AML-193 (cell line): ENCODE data around the gene OR6S1.
"Not testable (repeated sequence)": the region's sequence is repeated elsewhere in the genome, so short reads cannot be mapped to it uniquely, and the experiment has no call there.

Experiments used
- DNase-seq, 2 experiments: peaks; one replicate each; lab custom pipeline; 2025; lab: John Stamatoyannopoulos, UW

Gene OR6S1

DNA sequence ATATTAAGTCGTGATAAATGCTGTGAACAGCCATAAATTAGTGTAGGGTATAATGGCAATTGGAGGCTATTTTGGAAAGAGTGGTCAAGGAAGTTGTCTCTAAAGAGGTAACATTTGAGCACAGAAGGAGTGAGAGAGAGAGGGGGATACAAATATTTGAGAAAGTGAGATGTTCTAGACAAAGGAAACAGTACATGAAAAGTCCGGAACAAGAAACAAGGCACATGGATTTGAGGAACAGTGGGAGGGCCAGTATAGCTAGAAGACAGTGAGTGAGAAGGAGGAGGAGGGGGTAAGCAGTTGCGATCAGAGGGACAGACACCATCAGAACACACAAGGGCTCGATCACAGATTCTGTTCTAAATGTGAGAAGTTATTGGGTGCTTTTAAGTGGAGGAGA is 30.2 kb downstream of the OR6S1 start:
- no peak for DNase-seq

DNA sequence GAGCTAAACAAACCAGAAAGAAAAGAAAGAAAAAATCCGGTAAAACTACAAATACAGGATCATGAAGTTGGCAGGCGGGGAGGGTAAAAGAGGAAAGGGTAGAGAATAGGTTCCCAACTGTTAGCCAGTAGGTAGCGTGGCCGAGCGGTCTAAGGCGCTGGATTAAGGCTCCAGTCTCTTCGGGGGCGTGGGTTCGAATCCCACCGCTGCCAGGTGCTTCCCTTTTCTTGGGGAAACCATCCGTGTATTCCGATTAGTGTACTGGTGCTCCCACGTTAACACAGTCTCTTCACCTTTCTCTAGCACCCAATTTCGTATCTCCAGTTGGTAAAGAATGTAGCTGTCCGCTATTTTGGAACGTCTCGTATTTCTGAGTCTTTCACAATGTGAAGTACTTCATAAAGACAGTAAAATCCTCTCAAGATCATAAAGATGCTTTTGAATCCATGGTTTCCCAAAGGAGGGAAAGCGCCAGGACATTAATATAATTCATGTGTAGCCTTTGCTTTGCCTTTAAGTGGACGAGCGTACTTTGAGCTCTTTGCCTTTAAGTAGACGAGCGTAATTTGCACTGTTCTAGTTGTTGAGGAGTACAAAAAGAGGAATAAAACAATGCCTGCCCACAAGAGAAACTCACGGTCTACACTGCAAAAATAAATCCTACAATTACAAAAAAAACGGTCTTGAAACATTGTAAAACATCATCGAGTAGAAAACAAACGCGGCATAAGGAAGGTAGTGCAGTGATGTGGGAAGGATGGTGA is 31.3 kb downstream of the OR6S1 start:
- peak; percentile 47 to 50 for DNase-seq

DNA sequence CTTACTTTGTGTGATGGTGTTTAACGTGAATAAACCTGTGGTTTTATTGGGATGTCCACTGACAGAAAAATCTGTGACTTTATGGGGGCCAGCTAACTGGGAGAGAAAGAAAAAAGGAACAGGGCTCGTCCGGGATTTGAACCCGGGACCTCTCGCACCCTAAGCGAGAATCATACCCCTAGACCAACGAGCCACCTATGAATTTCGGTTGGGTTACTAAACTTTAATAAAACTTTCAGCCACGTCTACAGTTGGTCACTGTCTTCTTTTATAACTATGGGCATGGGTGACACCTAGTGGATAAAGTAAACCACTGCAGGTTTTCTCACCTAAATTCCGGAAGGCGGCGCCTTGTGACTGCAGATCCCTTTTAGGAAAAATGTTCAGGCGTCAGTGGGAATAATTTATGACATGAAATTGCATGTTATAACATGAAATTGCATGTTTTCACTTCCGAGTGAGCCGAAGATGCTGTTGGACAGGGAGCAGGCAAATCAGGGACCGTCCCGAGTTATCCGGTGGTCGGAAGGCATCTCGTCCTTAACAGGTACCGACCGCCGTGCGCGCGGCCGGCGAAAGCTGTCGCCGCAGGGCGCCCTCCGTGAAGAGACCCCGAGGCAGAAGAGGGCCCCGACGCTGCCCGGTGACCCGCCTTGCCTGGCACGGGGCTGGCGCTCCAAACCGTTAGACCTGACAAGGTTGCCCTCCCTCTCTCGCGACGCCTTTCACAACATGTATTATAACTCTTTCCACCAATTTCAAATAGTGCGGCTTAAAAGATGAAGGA is 32.1 kb downstream of the OR6S1 start:
- DNase-seq, result peak; percentile 87 to 92

DNA sequence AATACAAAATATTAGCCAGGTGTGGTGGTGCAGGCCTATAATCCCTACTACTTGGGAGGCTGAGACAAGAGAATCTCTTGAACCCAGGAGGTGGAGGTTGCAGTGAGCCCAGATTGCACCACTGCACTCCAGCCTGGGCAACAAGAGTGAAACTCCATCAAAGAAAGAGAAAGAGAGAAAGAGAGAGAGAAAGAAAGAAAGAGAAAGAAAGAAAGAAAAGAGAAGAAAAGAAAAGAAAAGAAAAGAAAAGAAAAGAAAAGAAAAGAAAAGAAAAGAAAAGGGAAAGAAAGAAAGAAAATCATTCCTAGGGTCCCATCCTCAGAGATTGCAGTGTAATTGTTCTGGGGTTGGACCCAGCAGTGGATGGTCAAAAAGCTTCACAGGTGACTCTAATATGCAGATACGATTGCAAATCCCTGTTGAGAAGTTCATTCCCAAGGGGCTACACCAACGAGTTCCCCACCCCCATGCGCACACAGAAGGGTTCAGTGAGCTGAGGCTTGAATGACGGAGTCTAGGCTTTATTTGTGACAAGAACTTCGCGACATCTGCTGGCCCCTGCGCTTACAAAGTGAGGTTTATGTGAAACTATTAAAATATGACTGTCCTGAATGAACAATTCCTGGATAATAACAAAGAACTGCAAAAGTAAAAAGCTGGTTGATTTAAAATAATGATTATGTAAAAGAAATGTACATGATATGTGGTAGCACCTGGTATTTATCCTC is 32.9 kb downstream of the OR6S1 start:
- DNase-seq, result no peak

DNA sequence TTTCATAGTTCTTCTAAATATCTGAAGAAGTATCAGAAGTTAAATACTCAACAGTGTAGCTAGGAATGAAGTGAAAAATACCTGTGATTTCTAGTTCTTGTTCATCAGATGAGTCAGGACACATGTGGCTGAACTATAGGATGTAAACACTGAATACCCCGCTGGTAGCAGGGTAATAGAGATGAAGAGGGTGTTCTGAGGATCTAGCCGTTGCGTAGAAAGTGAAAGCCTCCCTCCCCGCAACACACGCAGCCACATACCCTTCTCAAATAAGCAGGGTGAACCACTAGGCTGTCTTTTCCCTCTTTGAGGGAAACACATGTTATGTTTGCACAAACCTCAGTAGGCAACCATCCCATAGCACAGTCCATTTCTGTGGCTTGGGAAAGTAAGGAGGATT is 33.9 kb downstream of the OR6S1 start:
- no peak for DNase-seq

DNA sequence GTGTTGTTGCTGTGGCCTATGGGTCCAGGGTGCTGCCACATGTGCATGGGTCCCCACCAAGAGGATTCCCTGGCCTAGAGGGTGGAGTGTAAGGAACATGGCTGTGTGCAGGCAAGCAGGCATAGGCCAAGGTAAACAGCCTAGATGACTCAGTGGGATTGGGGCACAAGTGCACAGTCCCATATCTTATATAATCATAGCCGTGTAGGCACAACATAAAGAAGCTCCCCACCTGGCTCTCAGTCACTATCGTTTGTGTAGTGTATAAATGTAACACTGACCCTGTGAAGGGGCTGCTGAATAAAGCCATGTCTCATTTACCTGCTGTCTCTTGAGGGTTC is 34.6 kb downstream of the OR6S1 start:
- DNase-seq, result no peak

DNA sequence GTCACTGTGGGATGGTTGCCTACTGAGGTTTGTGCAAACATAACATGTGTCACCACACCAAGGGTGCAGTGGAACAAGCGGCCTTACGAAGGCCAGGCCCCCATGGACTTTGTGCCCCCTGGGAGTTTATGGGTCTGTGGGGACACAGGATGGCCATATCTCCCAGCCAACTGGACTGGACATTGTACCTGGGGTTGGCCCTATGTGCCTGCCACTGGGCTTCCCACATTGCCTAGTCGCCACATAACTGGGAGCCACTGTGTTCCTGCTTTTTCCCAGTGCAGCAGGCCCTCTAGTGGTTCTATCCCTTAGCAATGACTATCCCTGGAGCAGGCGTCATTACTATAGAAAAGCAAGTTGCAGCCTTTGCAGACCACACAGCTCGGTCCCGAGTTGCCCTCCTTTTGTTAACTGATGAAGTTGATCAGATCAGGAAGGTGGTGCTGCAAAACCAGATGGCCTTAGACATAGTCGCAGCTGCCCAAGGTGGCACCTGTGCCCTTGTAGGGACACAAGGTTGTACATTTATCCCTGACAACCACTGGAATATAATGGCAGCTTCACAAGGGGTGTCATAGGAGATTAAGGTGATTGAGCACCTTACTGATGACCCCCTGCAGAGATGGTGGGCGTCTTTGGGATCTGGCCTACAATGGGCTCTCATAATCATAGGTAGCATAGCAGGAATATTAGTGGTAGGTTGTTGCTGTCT is 35.1 kb downstream of the OR6S1 start:
- peak; percentile 43 to 53 for DNase-seq

DNA sequence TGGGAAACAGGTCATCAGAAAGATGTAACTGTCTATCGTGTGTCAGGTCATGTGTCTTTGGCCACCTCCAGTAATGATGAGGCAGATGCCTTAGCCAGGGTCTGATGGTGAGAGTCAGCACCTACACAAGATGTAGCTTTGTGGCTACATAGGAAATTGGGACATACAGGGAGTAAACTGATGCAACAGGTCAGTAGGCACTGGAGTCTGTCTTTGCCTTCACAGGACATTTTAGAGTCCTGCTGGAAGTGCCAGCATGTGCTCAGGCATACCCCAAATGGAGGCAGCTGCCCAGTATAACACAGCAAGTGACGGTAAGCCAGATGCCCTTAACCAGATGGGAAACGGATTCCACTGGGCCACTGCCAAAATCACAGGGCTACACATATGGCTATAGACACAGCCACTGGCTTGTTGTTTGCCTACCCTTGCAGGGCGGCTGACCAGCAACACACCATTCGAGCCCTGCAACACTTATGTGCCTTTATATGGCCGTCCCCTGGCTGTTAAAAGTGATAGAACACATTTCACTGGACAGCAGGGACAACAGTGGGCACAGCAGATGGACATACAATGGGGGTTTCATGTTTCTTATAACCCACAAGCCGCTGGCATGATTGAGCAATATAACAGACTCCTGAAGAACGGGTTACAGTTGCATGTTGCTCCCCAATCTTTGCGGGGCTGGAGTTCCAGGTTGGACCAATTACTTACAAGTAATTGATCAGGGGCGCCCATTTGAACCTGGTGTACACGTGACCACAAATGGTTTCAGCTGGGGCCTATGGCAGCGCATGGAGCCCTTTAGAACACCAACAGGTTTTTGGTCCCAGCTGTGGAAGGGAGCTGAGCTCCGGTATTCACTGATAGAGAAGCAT is 37.4 kb downstream of the OR6S1 start:
- DNase-seq, result no peak

DNA sequence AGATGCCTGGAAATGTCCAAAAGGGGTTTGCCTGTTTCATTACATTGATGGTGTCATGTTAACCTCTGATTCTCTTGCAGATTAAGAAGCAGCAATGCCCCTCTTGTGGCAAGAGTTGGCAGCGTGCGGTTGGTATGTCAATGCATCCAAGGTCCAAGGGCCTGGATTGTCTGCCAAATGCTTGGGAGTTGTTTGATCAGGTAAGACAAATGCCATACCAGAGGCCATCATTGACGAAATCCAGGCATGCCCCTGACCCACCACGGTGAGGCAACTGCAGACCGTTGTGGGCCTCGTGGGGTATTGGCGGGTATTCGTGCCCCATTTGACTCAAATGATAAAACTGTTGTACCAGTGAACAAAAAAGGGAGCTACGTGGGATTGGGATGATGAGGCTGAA is 38.9 kb downstream of the OR6S1 start:
- no peak for DNase-seq

DNA sequence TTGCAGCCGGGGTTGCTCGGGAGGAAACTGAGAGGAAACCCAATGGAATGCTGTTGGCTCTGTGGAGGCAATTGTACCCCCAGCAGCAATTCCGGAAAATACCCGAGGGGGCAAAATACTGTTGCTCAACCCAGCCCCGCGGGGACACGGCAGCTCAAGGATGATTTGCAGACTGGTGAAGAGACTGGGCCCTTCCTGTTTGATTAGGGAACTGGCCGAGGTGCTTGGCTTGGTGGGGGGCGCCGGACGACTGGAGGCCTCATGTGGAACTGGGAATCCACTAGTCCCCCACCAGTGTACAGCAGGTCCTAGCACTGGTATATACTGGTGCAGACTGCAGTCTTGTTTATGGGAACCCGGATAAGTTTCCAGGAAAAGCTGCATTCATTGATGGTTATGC is 40.0 kb downstream of the OR6S1 start:
- DNase-seq, result no peak

DNA sequence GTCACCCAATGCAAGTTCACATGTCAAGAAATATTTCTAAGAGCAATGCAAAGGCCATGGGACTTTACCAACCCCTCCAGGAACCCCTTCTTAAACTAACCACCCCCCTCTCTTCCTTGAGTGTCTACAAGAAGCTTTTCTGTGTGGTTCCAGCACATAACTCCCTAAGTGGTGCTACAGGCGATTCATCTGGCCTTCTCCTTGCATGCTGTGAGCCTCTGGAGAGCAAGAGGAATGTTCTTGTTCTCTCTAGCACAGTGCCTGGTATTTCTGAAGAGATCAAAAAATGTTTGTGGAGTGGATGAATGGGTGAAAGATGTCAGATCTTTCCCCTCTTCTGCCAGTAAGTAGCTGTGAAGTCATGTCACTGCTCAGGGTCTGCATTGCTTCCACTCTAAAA is 44.4 kb downstream of the OR6S1 start:
- DNase-seq, result no peak

DNA sequence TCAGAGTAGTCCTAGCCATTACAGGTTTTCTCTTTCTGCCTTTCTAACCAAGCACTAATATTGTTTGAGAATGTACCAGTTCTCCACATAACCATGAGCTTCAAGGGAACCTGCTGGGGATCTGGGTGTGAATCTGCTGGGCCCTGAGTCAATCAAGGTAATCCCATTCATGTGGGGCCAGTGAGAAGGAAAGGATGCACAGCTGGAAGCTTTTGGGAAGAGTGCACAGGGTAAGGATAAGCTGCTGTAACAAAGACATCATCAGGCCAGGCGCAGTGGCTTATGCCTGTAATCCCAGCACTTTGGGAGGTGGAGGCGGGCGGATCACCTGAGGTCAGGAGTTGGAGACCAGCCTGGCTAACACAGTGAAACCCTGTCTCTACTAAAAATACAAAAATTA is 45.8 kb downstream of the OR6S1 start:
- DNase-seq, result not testable (repeated sequence)

DNA sequence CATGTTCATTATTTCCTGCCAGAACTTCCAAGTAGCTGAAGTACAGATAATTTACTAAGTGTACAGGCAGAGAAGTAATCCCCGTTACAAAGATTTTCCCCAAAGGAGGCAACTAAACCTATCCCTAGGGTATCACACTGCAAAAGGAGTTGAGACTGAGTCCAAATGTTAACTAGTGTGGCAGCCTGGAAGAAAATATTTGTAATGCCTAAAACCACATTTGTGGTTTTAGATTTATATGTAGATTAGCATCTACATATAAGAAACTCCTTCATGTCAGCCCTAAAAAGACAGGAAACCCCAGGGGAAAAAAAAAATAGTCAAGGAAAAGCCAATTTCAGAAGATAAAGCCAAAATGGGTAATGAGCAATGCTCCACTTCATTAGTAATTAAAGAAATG is 48.9 kb downstream of the OR6S1 start:
- DNase-seq, result no peak

DNA sequence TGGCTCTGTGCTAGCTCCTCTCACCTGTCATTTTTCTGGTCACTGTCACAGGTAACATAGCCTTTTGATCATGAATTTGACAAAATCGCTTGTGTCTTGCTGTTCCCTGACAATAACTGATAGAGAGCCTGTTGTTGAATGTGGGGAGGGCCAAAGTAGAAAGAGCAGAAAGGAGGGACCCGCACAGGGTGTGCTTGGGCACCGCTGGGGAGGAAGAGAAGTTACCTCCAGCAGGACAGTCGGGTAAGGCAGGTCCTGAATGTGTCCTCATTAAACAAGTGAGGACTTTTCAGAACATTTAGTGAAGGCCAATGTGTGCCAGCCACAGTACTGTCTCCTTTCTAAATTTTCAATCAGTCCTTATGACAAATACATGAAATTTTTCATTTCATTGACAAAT is 50.3 kb downstream of the OR6S1 start, which contains the start of gene RNASE12:
TSS of gene RNASE12 (minus strand) at position 142 of the 400 bp plus-strand sequence. CDS start 653 bp downstream, outside the sequence.
- no peak for DNase-seq
